GM18508 (cell line): ENCODE data around the gene PTPRG.

ENCODE experiments used
- ATAC-seq: cut with Tn5 transposase; IDR thresholded peaks from one replicate; pipeline ENCODE4 v1.9.1; 2021; ENCODE audit warnings: moderate number of reproducible peaks; ENCODE audit not compliant: insufficient read depth, unreplicated experiment

PTPRG gene

DNA sequence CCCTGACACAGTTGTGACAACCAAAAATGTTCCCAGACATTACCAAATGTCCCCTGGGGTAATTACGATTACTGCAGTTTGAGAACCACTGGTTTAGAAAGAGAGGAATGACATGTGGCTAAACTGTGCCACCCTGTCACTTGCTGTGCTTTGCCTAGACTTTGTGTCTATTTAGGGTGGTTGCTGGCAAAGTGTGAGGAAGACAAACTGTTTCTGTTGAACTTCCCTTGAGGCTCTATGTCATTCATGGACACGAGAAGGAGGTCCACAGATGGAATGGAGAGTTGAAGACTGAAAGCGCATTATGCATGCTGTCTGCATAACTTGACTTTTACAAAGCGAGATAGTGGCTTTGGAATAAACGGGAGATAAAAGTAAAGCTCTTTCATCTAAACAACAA, 495.3 kb downstream of the PTPRG start:
- no peak for ATAC-seq

DNA sequence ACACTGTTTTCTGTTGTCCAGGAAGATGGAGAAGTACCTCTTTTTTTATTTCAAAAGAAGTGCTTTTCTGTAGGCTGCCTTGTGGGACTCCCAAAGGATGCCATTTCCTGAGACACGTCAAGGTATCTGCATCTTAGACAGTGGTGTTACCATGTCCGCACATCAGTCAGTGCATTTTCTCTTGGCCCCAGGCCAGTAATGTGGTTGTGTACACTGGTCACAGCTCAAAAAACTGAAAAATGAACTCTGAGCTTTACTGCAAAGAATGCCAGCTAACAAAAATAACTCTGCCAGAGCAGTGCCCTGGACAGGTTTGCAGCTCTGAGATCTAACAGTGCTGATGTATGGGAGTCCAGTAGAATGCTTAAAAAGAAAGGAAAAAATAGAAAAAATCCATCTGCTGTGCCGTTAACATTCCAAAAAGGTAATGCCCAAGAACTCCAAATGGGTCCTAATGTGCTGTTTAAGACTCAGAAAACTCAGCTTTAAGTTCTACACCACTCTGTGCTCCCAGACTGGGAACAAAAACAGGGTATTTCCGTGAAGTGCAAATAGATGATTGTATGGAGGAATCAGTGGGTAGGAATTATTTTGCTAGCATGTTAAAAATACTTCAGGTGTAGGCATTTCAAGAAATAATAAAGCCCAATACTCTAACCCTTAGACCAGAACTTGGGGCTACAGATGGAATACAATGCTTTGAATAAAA, 496.1 kb downstream of the PTPRG start:
- no peak for ATAC-seq

DNA sequence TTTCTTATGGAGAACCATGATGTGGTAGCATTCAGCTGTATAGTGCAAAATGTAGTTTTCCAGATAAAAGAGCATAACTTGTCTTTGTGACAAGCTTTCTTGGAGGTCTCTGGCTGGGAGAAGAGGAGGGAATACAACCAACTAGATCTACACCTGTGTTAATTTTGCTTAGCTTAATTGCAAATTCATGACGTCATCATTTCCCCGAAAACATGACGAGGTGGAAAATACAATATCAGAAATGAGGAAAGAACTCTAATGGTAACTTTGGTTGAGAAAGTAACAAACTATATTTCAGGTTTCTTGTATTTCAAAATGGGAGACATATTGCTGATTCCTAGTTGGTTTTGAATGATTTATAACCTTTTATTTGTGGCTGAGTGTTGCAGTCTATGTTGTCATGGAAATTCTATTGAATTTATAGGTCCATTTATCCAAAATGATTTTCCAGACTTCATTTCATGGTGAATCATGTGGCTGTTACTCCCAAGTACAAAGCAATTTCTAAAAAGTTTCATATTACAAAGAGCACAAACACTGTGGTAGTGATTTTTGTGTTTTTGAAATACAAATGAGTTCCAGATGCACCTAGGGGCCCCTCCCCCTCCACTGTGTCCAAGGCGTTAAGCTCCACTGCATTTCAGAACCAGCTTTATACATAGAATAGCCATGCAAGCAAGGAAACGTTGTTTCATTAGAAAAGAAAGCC, 504.8 kb downstream of the PTPRG start:
- ATAC-seq: no peak

DNA sequence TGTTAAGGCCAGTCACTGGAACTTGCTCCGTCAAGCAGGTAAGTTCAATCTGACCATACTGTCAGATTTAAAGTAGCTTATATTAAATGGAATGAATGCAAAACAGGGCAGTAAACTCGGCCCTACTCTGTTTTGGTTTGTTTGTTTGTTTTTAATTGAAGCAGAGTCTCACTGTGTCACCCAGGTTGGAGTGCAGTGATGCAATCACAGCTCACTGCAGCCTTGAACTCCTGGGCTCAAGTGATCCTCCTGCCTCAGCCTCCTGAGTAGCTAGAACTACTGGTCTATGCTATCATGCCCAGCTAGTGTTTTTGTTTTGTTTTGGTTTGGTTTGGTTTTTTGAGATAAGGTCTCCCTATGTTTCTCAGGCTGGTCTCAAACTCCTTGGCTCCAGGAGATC, 507.0 kb downstream of the PTPRG start:
- ATAC-seq: no peak

DNA sequence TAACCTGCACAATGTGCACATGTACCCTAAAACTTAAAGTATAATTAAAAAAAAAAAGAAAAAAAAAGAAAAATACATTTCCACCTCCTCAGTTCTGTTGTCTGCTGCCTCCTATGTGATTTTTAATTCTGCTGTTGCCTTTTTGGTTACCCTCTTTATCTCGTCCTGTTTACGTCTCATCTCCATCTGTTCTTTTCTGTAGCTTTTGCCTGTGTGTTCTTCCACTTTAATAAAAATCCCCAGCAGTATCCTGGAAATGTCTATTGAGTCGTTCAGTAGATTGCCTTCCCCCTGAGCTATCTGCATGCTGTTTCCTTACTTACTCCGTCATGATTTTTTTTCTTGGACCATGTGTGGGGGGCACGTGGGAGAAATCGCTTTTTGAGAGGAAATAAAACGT, 509.5 kb downstream of the PTPRG start:
- ATAC-seq: no peak

DNA sequence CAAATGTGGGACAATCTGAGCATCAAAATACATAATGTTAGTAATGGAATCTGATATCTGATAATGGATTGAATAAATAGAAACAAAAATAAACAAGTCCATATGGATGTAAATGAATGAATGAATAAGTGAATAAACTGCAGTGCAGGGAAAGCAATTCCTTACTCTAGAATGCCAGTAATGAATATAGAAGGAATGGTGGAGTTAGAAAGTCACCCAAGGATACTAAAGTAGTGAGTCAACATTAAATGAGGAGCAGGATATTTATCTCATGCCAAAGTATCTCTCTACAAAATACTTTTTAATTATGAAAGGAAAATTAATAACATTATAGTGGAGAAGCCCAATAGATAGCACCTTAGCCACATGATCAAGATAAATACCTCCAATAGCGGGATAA, 511.7 kb downstream of the PTPRG start:
- no peak for ATAC-seq

DNA sequence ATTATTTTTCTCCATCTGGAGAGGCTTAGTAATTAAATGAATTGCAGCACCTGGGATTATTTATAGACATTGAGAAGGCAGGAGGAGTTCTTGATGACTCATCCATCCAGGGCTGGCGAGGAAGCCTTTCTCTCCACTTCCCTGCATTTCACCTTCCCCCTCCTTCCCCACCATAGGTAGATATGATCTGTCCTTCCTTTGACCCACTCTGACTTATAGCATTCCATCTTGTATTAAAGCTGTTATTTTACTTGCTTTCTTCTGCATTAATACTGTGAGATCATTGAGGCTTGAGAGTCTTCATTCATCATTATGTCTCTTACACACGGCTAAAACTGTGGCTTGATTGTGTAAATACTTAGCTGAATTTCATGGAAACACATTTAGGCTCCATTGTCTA, 523.2 kb downstream of the PTPRG start:
- no peak for ATAC-seq

DNA sequence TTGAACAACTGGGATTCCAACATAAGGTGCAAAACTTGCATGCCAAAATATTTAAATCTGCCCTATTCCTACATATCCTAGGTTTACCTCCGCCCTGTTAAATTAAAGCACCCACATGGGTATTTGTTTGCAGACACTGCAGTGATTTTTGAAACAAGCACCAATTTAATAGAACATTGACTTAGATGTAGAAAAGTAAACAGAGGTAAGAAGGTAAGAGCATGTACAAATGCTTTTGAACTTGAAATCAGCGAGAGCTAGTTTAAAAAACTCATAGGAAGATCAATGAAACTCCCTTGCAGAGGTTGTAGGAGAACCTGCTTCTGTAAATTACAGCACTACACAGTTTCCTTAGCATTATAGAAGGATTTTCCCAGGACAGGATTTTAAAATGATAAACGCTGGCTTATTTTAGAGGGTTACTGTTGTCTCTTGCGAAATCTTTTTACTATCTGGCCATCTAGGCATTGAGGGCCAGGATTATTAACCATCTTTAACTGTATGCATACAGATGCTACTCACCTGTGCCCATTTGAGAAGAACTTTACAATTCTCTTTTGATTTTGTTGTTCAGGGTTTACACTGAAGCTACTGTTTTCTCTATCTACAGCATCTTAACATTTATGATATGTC, 527.2 kb downstream of the PTPRG start:
- ATAC-seq: no peak

DNA sequence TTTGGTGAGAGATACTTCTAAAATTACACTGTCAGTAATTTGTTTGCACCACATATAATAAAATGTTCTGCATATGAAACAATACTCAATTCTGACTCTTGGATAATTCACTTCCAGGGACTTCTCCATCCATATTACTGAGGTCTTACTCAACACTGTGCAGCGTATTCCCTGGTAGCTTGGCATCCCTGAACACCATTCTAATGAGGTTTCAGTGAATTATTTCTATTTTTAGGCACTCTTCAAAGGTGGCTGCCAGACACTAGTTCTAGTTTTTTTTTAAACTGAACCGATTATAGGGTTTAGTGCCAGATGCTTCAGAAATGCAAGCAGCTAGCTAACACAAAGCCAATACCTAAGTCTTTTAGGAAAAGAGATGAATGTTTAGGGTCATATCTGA, 528.7 kb downstream of the PTPRG start:
- no peak for ATAC-seq

DNA sequence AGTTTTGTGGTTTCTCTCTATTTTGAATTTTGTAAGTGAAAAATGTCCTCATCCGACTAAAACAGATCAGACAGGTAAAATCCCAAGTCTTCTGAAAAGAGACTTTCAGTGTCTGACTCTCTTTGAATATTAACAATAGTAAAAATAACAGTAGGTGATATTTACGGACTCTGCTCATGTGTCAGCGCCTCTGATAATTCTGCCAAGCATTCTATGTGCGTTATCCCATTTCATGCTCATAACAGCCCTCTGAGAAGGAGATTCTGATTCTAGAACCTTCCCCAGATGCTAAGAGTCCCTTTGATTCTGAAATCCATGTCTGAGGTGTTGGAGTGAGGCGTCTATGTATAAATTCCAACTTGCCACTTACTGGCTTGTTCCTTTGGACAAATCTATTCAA, 529.1 kb downstream of the PTPRG start:
- ATAC-seq: no peak

DNA sequence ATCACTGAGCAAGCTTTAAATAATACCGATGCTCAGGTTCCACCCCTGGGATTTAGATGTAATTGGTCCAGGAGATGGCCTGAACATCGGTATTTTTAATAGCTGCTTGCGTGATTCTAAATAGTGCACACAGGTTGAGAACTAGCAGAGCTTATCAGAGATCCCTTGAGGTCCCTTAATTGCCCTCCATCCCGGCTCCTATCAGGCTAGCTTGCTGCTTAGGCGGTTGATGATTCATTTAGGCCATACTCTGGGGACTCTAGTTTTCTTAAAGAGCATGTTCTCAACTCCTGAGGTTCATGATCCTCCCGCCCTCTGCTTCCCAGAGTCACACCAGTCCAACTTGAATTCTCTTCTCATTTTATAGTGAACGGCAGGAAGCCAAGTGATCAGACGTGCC, 531.7 kb downstream of the PTPRG start:
- ATAC-seq: no peak

DNA sequence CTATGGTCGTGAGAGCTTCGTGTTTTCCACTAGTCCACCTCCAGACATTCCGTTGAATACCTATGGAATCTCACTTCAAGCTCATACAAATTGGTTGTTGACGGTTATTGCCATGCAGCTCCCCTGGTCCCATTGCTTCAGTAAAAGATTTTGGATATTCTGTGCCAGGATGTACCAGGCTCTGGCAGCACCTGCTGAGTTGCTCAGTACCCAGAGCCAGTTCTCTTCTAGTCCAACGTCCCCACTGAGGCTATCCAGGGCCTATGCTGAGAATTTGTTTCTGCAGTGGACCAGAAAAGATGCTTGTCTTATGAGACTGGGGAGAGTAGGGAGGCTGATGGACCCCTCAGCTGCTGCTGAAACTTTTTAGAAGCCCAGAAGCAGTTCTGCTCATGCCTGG, 533.1 kb downstream of the PTPRG start:
- ATAC-seq: no peak

DNA sequence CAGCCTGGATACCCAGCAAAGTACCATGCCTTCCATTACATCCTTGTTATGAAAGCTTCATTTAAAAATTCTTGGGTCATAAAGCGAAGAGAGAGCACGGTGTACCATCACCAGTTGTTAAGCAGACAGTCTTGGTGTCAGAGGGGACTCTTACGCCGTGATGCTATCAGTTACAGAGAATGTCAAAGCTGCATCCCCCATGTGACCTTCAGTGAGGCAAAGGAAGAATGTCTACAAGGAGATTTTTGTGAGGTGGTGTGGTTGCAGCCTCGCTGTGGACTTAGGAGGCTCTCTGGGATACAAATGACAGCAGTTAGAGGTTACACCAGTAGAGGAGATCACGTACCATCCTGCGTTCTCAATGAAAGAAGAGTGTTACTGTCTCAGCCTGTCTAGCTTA, 533.7 kb downstream of the PTPRG start:
- ATAC-seq: no peak

DNA sequence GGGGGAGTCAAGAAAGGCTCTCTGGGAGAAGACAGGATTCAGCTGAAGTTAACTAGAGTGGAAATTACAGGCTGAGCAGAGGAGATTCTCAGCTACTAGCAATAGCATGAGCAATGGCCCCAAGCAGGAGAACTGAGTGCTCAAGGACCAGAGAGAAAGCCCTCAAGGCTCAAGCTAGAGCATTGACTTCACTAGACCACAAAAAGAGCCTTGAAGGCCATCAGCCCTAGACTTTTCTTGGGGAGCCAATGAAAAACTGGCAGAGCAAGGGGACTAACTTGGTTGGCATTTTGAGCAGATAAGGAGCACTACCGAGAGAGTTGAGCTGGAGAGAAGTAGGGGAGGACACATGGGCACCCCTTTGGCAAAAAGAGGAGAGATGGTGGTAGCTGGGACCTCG, 534.4 kb downstream of the PTPRG start:
- ATAC-seq: no peak

DNA sequence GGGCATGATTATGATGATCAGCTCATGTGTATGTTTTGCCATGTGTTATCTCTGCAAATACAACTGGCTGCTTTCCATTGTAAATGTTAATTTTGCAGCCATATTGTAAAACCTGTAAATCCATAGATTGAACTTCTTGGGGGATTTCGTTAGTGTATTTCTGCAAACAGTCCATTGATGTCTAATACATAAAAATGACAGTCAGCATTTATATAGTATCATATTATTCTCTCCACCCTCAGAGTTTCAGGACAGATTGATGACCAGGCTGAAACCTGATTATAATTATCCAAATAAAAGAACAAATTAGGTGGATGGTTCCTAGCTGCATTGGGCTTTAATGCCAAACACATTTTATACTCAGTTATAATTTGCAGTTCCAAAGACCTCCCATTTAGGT, 535.1 kb downstream of the PTPRG start:
- no peak for ATAC-seq

DNA sequence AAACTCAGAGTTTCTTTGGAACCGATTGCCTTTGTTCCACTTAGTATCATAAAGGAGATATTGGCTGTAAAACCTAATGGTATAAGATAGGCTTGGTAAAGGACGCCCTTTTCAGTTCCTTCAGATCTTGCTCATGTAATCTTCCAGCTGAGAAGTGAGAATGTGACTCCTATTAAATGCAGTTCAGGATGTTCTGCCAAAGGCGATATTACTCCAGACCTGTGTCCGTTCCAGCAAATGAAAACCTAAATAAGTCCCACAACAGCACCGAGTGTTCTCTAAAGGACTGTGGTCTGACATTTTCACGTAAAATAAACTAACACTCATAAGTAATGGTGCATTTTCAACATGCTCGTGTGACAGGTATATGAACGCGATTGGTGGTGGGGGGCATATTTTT, 535.8 kb downstream of the PTPRG start:
- no peak for ATAC-seq

DNA sequence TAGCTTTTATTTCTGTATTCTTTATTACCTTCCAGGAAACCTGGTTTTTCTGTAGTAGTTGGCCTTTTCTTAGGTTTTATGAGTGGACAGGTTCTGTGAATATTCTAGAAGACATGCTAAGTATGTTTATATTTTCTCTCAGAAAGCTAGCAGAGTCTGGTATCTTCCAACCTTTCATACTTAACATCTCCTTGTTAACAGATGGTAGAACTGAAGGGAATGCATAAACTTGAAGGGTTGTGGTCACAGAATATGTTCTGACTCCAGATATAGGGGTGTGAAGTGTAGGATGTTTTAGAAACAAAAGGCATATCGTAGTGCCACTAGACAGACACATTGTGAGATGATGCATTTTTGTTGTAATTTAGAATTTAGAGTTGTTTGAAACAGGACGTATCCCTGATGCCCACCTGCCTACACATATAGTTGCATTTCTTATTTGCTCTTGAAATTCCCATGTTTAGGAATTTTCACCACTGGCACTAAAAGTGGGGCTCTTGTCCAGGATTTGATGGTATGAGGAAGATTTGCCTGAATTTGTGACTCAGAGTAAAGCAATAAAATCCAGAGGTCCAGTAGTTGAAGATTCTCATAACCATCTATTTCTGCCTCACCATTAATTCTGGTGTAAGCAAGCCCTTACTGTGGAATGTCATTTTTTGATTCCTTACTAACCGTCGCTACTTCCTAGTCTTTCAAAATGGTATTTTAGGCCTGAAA, 537.4 kb downstream of the PTPRG start:
- ATAC-seq: no peak

DNA sequence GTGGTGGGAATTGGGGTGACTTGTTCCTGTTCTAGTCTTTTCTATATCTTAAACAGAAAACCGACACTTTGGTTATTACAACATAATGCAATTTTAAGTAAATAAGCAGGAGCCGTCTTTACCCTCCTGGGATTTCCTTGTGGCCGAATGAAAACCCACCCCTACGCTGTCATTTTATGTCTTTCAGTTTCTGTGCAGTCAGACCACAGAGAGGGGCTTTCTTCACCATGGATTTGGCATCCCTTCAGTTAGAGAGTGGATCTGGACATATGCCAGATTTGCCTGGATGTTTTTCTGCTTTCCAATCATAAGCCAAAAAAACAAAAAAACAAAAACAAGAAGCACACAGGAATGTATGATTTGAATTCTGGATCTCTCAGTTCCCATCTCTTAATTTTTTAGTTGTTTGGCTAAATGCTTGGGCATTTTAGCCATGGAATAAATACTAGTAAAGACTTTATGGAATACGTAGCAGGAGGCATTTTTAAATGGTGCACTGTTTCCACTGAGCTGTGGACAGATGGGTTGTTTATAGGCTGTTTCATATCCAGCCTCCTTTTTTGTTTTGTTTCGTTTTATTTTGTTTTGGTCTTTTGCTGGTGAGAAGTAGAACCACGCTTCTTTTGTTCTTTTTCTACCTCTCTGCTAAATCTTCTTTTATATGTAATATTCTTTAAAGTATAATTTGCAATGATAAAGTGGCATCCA, 539.1 kb downstream of the PTPRG start:
- no peak for ATAC-seq

DNA sequence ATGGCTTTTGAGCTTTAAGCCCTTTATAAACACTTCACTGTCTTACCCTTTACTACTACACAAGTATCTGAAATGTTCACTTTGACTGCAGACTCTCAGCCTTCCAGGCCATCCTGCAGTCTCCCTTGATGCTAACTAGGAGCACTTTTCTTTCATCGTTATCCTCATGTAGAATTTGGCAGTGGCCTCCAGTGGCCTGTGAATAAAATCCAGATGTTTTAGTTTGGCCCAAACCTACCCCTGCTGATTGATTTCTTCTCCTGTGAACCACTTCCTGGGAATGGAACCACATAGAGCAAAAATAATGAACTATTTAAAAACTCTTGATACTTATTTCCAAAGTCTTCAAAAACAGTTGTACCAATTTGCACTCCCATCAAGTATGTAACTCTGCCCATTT, 540.1 kb downstream of the PTPRG start:
- no peak for ATAC-seq

DNA sequence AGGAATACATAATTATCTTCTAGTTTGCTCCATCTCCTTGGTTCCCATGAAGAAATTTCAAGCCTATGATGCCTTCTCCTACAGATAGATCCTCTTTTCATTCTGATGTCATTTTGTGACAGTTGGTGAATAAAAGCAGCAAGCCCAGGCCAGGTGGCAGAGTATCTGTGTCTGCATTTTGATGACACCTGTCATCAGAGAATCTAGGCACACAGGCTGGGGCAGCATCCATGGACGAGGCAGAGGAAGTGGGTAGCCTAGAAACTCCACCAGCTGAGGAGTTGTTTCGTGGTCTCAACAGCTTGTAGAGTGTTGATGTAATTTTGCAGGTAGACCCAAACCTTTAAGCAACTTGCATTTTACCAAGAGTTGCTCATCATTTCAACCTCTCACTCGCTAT, 542.2 kb downstream of the PTPRG start:
- ATAC-seq: no peak

DNA sequence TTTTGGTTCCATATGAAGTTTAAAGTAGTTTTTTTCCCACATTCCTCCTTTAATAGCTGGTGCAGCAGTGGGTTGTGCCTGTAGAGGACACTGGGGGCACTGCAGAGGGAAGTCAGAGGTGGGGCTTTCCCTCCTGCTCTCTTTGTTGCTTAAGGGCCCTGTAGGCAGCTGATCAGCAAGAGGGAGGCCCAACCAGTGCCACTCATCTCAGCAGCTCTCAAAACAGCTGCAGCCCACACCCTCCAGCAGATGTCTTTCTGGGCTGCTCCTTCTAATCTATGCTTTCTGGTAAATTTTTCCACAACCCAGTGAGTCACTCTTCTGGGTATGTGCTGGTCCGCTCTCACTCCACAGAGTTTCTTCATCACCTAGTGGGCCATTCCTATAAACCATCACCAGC, 548.2 kb downstream of the PTPRG start:
- ATAC-seq: no peak
